NT2/D1 (cell line): Measurements from ENCODE around the gene CIAO3.

Source experiments
- SUZ12 ChIP-seq: IDR thresholded peaks from 2 replicates; pipeline ENCODE4 v1.6.1; 2011; ENCODE audit not compliant: insufficient read length, insufficient read depth; ENCODE audit errors: extremely low read depth
- YY1 ChIP-seq: IDR thresholded peaks from 2 replicates; pipeline ENCODE4 v1.6.1; 2011; ENCODE audit not compliant: insufficient read length, insufficient read depth
- ZNF274 ChIP-seq: IDR thresholded peaks from 2 replicates; pipeline ENCODE4 v1.6.1; 2011; ENCODE audit warnings: mild to moderate bottlenecking, low read depth, low read length

DNA sequence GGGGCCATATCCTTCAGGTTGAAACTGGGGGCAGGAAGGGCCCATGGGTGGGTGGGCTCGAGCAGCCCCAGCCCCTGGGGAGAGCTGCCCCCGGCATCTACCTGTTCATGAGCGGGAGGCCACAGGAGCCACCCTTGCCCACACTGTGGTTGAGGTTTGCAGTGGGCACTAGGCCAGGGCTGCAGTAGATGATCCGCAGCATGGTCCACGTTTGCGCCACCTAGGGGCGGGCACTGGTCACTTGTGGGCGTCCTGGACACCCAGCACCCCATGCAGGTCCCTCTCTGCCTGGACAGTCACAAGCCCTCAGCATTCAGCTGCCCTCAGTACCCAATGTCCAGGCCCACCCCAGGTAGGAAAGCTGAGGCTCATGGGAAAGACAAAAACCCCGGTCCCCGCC lies 54.8 kb downstream of the CIAO3 start:
- TF ChIP-seq YY1 (no peak), ZNF274 (no peak), SUZ12 (no peak)
